Measurements from ENCODE around the gene FCRL4.

The FCRL4 gene

GRCh38 chr1:157597959-157598667 lies at the start of gene FCRL4:
FCRL4 (minus strand) TSS chr1:157598085; CDS start chr1:157597944, 141 bp downstream.
- no peaks in the 10 kb centered on the region for H3K4me1 ChIP-seq (ENCODE audit: control insufficient read depth, low read depth, low read length)
- H3K9me3 ChIP-seq (ENCODE audit: control insufficient read depth, low read depth, low read length) = no peaks in the 10 kb centered on the region
- H3K27ac ChIP-seq (ENCODE audit: low read length) = no peak within 1 kb of the TSS
- no peak within 1 kb of the TSS for H3K9ac ChIP-seq (ENCODE audit: low read length)
- H3K4me3 ChIP-seq (ENCODE audit: low read length) = no peak within 1 kb of the TSS
- H3K27me3 ChIP-seq (ENCODE audit: control insufficient read depth, insufficient read depth, low read length) = no peaks in the 10 kb centered on the region
- no peaks in the 10 kb centered on the region for H3K36me3 ChIP-seq (ENCODE audit: control insufficient read depth, low read depth, low read length)

GRCh38 chr1:157646144-157646543 lies 48.3 kb upstream of the FCRL4 start:
- H3K27ac ChIP-seq (ENCODE audit: low read length) = no peak overlapping the region
- no peaks in the 10 kb centered on the region for H3K9me3 ChIP-seq (ENCODE audit: control insufficient read depth, low read depth, low read length)
- no peak overlapping the region for H3K9ac ChIP-seq (ENCODE audit: low read length)
- H3K4me3 ChIP-seq (ENCODE audit: low read length) = no peak overlapping the region
- peaks cover 3% of the 10 kb centered on the region for H3K4me1 ChIP-seq (ENCODE audit: control insufficient read depth, low read depth, low read length)
- H3K36me3 ChIP-seq (ENCODE audit: control insufficient read depth, low read depth, low read length) = no peaks in the 10 kb centered on the region
- H3K27me3 ChIP-seq (ENCODE audit: control insufficient read depth, insufficient read depth, low read length) = no peaks in the 10 kb centered on the region

GRCh38 chr1:157641177-157641576 lies 43.3 kb upstream of the FCRL4 start:
- no peaks in the 10 kb centered on the region for H3K27me3 ChIP-seq (ENCODE audit: control insufficient read depth, insufficient read depth, low read length)

GRCh38 chr1:157639800-157640199 lies 41.9 kb upstream of the FCRL4 start:
- H3K9ac ChIP-seq (ENCODE audit: low read length) = no peak overlapping the region
- H3K9me3 ChIP-seq (ENCODE audit: control insufficient read depth, low read depth, low read length) = no peaks in the 10 kb centered on the region
- H3K4me1 ChIP-seq (ENCODE audit: control insufficient read depth, low read depth, low read length) = peaks cover 15% of the 10 kb centered on the region
- H3K27ac ChIP-seq (ENCODE audit: low read length) = no peak overlapping the region
- H3K4me3 ChIP-seq (ENCODE audit: low read length) = no peak overlapping the region
- no peaks in the 10 kb centered on the region for H3K36me3 ChIP-seq (ENCODE audit: control insufficient read depth, low read depth, low read length)
- H3K27me3 ChIP-seq (ENCODE audit: control insufficient read depth, insufficient read depth, low read length) = no peaks in the 10 kb centered on the region

More at GRCh38 chr1:157641177-157641576, 43.3 kb upstream of the FCRL4 start:
- Histone ChIP-seq H3K36me3 (ENCODE audit: control insufficient read depth, low read depth, low read length) (no peaks in the 10 kb centered on the region), H3K4me3 (ENCODE audit: low read length) (no peak overlapping the region), H3K27ac (ENCODE audit: low read length) (no peak overlapping the region), H3K9me3 (ENCODE audit: control insufficient read depth, low read depth, low read length) (no peaks in the 10 kb centered on the region), H3K4me1 (ENCODE audit: control insufficient read depth, low read depth, low read length) (peaks cover 15% of the 10 kb centered on the region), H3K9ac (ENCODE audit: low read length) (no peak overlapping the region)

GRCh38 chr1:157628773-157629172 lies 30.9 kb upstream of the FCRL4 start:
- Histone ChIP-seq H3K4me3 (ENCODE audit: low read length) (no peak overlapping the region), H3K27me3 (ENCODE audit: control insufficient read depth, insufficient read depth, low read length) (no peaks in the 10 kb centered on the region), H3K36me3 (ENCODE audit: control insufficient read depth, low read depth, low read length) (no peaks in the 10 kb centered on the region), H3K27ac (ENCODE audit: low read length) (no peak overlapping the region), H3K9ac (ENCODE audit: low read length) (no peak overlapping the region), H3K4me1 (ENCODE audit: control insufficient read depth, low read depth, low read length) (no peaks in the 10 kb centered on the region), H3K9me3 (ENCODE audit: control insufficient read depth, low read depth, low read length) (no peaks in the 10 kb centered on the region)

- Histone ChIP-seq H3K27me3 (ENCODE audit: control insufficient read depth, insufficient read depth, low read length) (no peaks in the 10 kb centered on the region), H3K27ac (ENCODE audit: low read length) (no peak overlapping the region), H3K9ac (ENCODE audit: low read length) (no peak overlapping the region), H3K4me1 (ENCODE audit: control insufficient read depth, low read depth, low read length) (no peaks in the 10 kb centered on the region), H3K9me3 (ENCODE audit: control insufficient read depth, low read depth, low read length) (no peaks in the 10 kb centered on the region), H3K36me3 (ENCODE audit: control insufficient read depth, low read depth, low read length) (no peaks in the 10 kb centered on the region), H3K4me3 (ENCODE audit: low read length) (no peak overlapping the region)
These were observed 28.2 kb upstream of the FCRL4 start for GRCh38 chr1:157626099-157626498.

GRCh38 chr1:157624471-157624870 lies 26.6 kb upstream of the FCRL4 start:
- H3K9me3 ChIP-seq (ENCODE audit: control insufficient read depth, low read depth, low read length) = no peaks in the 10 kb centered on the region
- no peaks in the 10 kb centered on the region for H3K4me1 ChIP-seq (ENCODE audit: control insufficient read depth, low read depth, low read length)
- H3K27me3 ChIP-seq (ENCODE audit: control insufficient read depth, insufficient read depth, low read length) = no peaks in the 10 kb centered on the region
- no peaks in the 10 kb centered on the region for H3K36me3 ChIP-seq (ENCODE audit: control insufficient read depth, low read depth, low read length)
- H3K27ac ChIP-seq (ENCODE audit: low read length) = no peak overlapping the region
- no peak overlapping the region for H3K9ac ChIP-seq (ENCODE audit: low read length)
- H3K4me3 ChIP-seq (ENCODE audit: low read length) = no peak overlapping the region

GRCh38 chr1:157622471-157622870 lies 24.6 kb upstream of the FCRL4 start:
- Histone ChIP-seq H3K36me3 (ENCODE audit: control insufficient read depth, low read depth, low read length) (no peaks in the 10 kb centered on the region), H3K27me3 (ENCODE audit: control insufficient read depth, insufficient read depth, low read length) (no peaks in the 10 kb centered on the region), H3K9ac (ENCODE audit: low read length) (no peak overlapping the region)

GRCh38 chr1:157618190-157618589 lies 20.3 kb upstream of the FCRL4 start:
- H3K4me1 ChIP-seq (ENCODE audit: control insufficient read depth, low read depth, low read length) = no peaks in the 10 kb centered on the region
- H3K9ac ChIP-seq (ENCODE audit: low read length) = no peak overlapping the region
- no peaks in the 10 kb centered on the region for H3K36me3 ChIP-seq (ENCODE audit: control insufficient read depth, low read depth, low read length)
- no peaks in the 10 kb centered on the region for H3K27me3 ChIP-seq (ENCODE audit: control insufficient read depth, insufficient read depth, low read length)
- no peak overlapping the region for H3K27ac ChIP-seq (ENCODE audit: low read length)
- no peak overlapping the region for H3K4me3 ChIP-seq (ENCODE audit: low read length)
- no peaks in the 10 kb centered on the region for H3K9me3 ChIP-seq (ENCODE audit: control insufficient read depth, low read depth, low read length)

More at GRCh38 chr1:157622471-157622870, 24.6 kb upstream of the FCRL4 start:
- no peak overlapping the region for H3K4me3 ChIP-seq (ENCODE audit: low read length)
- H3K4me1 ChIP-seq (ENCODE audit: control insufficient read depth, low read depth, low read length) = no peaks in the 10 kb centered on the region
- no peaks in the 10 kb centered on the region for H3K9me3 ChIP-seq (ENCODE audit: control insufficient read depth, low read depth, low read length)
- no peak overlapping the region for H3K27ac ChIP-seq (ENCODE audit: low read length)

- Histone ChIP-seq H3K4me1 (ENCODE audit: control insufficient read depth, low read depth, low read length) (no peaks in the 10 kb centered on the region), H3K27ac (ENCODE audit: low read length) (no peak overlapping the region), H3K27me3 (ENCODE audit: control insufficient read depth, insufficient read depth, low read length) (no peaks in the 10 kb centered on the region), H3K36me3 (ENCODE audit: control insufficient read depth, low read depth, low read length) (no peaks in the 10 kb centered on the region), H3K9ac (ENCODE audit: low read length) (no peak overlapping the region), H3K9me3 (ENCODE audit: control insufficient read depth, low read depth, low read length) (no peaks in the 10 kb centered on the region), H3K4me3 (ENCODE audit: low read length) (no peak overlapping the region)
These were observed 2.4 kb upstream of the FCRL4 start for GRCh38 chr1:157600236-157600635.

GRCh38 chr1:157596384-157596783 lies 1.5 kb downstream of the FCRL4 start:
- H3K27ac ChIP-seq (ENCODE audit: low read length) = no peak overlapping the region
- H3K9ac ChIP-seq (ENCODE audit: low read length) = no peak overlapping the region
- no peak overlapping the region for H3K4me3 ChIP-seq (ENCODE audit: low read length)
- H3K9me3 ChIP-seq (ENCODE audit: control insufficient read depth, low read depth, low read length) = no peaks in the 10 kb centered on the region
- no peaks in the 10 kb centered on the region for H3K36me3 ChIP-seq (ENCODE audit: control insufficient read depth, low read depth, low read length)
- H3K4me1 ChIP-seq (ENCODE audit: control insufficient read depth, low read depth, low read length) = no peaks in the 10 kb centered on the region
- H3K27me3 ChIP-seq (ENCODE audit: control insufficient read depth, insufficient read depth, low read length) = no peaks in the 10 kb centered on the region

- H3K27ac ChIP-seq (ENCODE audit: low read length) = no peak overlapping the region
- H3K4me3 ChIP-seq (ENCODE audit: low read length) = no peak overlapping the region
These were observed 2.5 kb downstream of the FCRL4 start for GRCh38 chr1:157595356-157595755.

More at GRCh38 chr1:157595356-157595755, 2.5 kb downstream of the FCRL4 start:
- H3K36me3 ChIP-seq (ENCODE audit: control insufficient read depth, low read depth, low read length) = no peaks in the 10 kb centered on the region
- H3K9ac ChIP-seq (ENCODE audit: low read length) = no peak overlapping the region
- no peaks in the 10 kb centered on the region for H3K4me1 ChIP-seq (ENCODE audit: control insufficient read depth, low read depth, low read length)
- no peaks in the 10 kb centered on the region for H3K9me3 ChIP-seq (ENCODE audit: control insufficient read depth, low read depth, low read length)
- no peaks in the 10 kb centered on the region for H3K27me3 ChIP-seq (ENCODE audit: control insufficient read depth, insufficient read depth, low read length)

Measured in iPS-18a (cell line).